ENCODE results near the gene GPRC5A.

GPRC5A gene

GRCh38 chr12:12885096-12885792 lies 6.1 kb upstream of the GPRC5A start:
- DNase-seq (ENCODE audit: low read depth), result no peak

- no peak for DNase-seq (ENCODE audit: low read depth)
Measured at GRCh38 chr12:12887471-12887870, 3.9 kb upstream of the GPRC5A start.

- no peak for DNase-seq (ENCODE audit: low read depth)
Measured at GRCh38 chr12:12889701-12890100, 1.7 kb upstream of the GPRC5A start.

- no peak for DNase-seq (ENCODE audit: low read depth)
Measured at GRCh38 chr12:12890543-12891079, 751 bp upstream of the GPRC5A start.

GRCh38 chr12:12891881-12892355 lies 556 bp downstream of the GPRC5A start:
- DNase-seq (ENCODE audit: low read depth), result no peak

GRCh38 chr12:12892681-12893141 lies 1.3 kb downstream of the GPRC5A start:
- no peak for DNase-seq (ENCODE audit: low read depth)

- no peak for DNase-seq (ENCODE audit: low read depth)
Measured at GRCh38 chr12:12893438-12893837, 2.1 kb downstream of the GPRC5A start.

GRCh38 chr12:12896260-12896659 lies 4.9 kb downstream of the GPRC5A start:
- no peak for DNase-seq (ENCODE audit: low read depth)

GRCh38 chr12:12897302-12897701 lies 5.9 kb downstream of the GPRC5A start:
- no peak for DNase-seq (ENCODE audit: low read depth)

GRCh38 chr12:12898136-12898717 lies 6.9 kb downstream of the GPRC5A start:
- no peak for DNase-seq (ENCODE audit: low read depth)

GRCh38 chr12:12898911-12899511 lies 7.6 kb downstream of the GPRC5A start:
- DNase-seq (ENCODE audit: low read depth), result no peak

GRCh38 chr12:12899530-12900380 lies 8.4 kb downstream of the GPRC5A start:
- no peak for DNase-seq (ENCODE audit: low read depth)

- DNase-seq (ENCODE audit: low read depth), result no peak
Measured at GRCh38 chr12:12900786-12901157, 9.4 kb downstream of the GPRC5A start.

- DNase-seq (ENCODE audit: low read depth), result no peak
Measured at GRCh38 chr12:12901158-12901791, 9.9 kb downstream of the GPRC5A start.

- no peak for DNase-seq (ENCODE audit: low read depth)
Measured at GRCh38 chr12:12902036-12902435, 10.7 kb downstream of the GPRC5A start.

GRCh38 chr12:12903642-12904609 lies 12.6 kb downstream of the GPRC5A start:
- no peak for DNase-seq (ENCODE audit: low read depth)

- DNase-seq (ENCODE audit: low read depth), result no peak
Measured at GRCh38 chr12:12907552-12907951, 16.2 kb downstream of the GPRC5A start.

GRCh38 chr12:12908252-12908651 lies 16.9 kb downstream of the GPRC5A start:
- no peak for DNase-seq (ENCODE audit: low read depth)

- no peak for DNase-seq (ENCODE audit: low read depth)
Measured at GRCh38 chr12:12908711-12909110, 17.3 kb downstream of the GPRC5A start.

GRCh38 chr12:12909228-12909994 lies 18.0 kb downstream of the GPRC5A start:
- no peak for DNase-seq (ENCODE audit: low read depth)
